HG03575 (cell line): ENCODE measurements around the gene EIF4G1.

ENCODE experiments used
- ATAC-seq: cut with Tn5 transposase; IDR thresholded peaks from one replicate; pipeline ENCODE4 v1.9.1; 2021; ENCODE audit not compliant: unreplicated experiment, insufficient number of reproducible peaks, low FRiP score; ENCODE audit errors: extremely low read depth

EIF4G1 gene

GRCh38 chr3:184360929-184361531 lies 46.6 kb downstream of the EIF4G1 start:
- no peak for ATAC-seq

GRCh38 chr3:184361532-184361931 lies 47.1 kb downstream of the EIF4G1 start, which contains the start of the genes CLCN2 and POLR2H:
TSS of gene CLCN2 (minus strand) at chr3:184361605. CDS start at chr3:184361479, 126 bp downstream.
TSS of gene POLR2H (plus strand) at chr3:184361710. CDS start at chr3:184363493, 1,783 bp downstream.
- ATAC-seq: no peak

GRCh38 chr3:184361932-184362667 lies 47.7 kb downstream of the EIF4G1 start:
- no peak for ATAC-seq

- peak; percentile 80 for ATAC-seq
These were observed 48.5 kb downstream of the EIF4G1 start for GRCh38 chr3:184362668-184363546.

GRCh38 chr3:184366619-184367289 lies 52.3 kb downstream of the EIF4G1 start:
- no peak for ATAC-seq

GRCh38 chr3:184368116-184368515 lies 53.7 kb downstream of the EIF4G1 start:
- no peak for ATAC-seq

GRCh38 chr3:184368586-184369183 lies 54.3 kb downstream of the EIF4G1 start:
- no peak for ATAC-seq

- no peak for ATAC-seq
These were observed 57.2 kb downstream of the EIF4G1 start for GRCh38 chr3:184371570-184372018.

- ATAC-seq: no peak
These were observed 58.0 kb downstream of the EIF4G1 start for GRCh38 chr3:184372296-184372821.

GRCh38 chr3:184372911-184373310 lies 58.5 kb downstream of the EIF4G1 start:
- no peak for ATAC-seq

GRCh38 chr3:184373422-184373821 lies 59.0 kb downstream of the EIF4G1 start:
- ATAC-seq: no peak

- no peak for ATAC-seq
These were observed 61.5 kb downstream of the EIF4G1 start for GRCh38 chr3:184375747-184376461.

- no peak for ATAC-seq
These were observed 63.0 kb downstream of the EIF4G1 start for GRCh38 chr3:184377374-184377773.

GRCh38 chr3:184377882-184378445 lies 63.6 kb downstream of the EIF4G1 start, which contains the start of gene THPO:
TSS of gene THPO (minus strand) at chr3:184378207. CDS start at chr3:184376259, 1,948 bp downstream.
- no peak for ATAC-seq

- no peak for ATAC-seq
These were observed 64.4 kb downstream of the EIF4G1 start for GRCh38 chr3:184378651-184379357.

- ATAC-seq: no peak
These were observed 65.2 kb downstream of the EIF4G1 start, which contains the start of gene CHRD for GRCh38 chr3:184379358-184380184. TSS of gene CHRD (plus strand) at chr3:184380054. CDS start at chr3:184380319, 265 bp downstream.
